PC-9 (cell line): Measurements from ENCODE around the gene FLT4.

ENCODE experiments used
- EZH2 ChIP-seq: fragments of 200-600 bp; sonication (generic); IDR thresholded peaks from 2 replicates; pipeline ENCODE4 v1.8.0; 2017; ENCODE audit warnings: antibody characterized with exemption, low read depth
- TF ChIP-seq, protein P1 (sequence below): fragments of 200-600 bp; sonication (generic); conservative IDR thresholded peaks from 2 replicates; pipeline ENCODE4 v1.6.1; 2017; ENCODE audit warnings: mixed run types, antibody characterized with exemption, mild to moderate bottlenecking, moderate library complexity

DNA sequence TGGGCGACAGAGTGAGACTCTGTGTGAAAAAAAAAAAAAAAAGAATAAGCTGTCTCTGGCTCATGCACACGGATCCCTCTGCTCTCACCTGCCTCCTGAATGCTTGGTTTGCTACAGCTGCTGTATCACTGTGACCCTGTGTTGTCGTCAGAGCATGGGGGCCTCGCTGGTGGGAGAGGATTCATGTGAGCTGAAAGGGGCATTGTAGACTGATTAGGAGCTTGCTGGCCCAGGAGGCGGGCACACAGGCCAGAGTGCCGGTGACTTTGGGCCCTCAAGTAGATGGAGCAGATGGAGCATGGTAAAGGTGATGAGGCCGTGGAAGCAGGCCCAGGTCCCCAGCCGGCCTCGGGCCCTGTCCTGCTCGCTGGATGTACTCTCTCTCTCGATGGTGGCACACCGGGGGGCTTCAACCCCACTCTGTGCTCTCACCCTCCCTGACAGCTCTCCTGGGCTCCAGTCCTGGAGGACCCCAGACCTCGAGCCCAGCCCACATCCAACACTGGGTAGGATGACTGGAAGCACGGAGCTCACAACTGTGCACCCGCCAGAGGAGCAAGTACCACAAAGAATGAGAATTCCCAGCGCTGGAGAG is 7.1 kb downstream of the FLT4 start:
- TF ChIP-seq, protein P1, sequence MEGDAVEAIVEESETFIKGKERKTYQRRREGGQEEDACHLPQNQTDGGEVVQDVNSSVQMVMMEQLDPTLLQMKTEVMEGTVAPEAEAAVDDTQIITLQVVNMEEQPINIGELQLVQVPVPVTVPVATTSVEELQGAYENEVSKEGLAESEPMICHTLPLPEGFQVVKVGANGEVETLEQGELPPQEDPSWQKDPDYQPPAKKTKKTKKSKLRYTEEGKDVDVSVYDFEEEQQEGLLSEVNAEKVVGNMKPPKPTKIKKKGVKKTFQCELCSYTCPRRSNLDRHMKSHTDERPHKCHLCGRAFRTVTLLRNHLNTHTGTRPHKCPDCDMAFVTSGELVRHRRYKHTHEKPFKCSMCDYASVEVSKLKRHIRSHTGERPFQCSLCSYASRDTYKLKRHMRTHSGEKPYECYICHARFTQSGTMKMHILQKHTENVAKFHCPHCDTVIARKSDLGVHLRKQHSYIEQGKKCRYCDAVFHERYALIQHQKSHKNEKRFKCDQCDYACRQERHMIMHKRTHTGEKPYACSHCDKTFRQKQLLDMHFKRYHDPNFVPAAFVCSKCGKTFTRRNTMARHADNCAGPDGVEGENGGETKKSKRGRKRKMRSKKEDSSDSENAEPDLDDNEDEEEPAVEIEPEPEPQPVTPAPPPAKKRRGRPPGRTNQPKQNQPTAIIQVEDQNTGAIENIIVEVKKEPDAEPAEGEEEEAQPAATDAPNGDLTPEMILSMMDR, result no peak
- TF ChIP-seq EZH2, result no peak
